ENCODE data around the gene CIZ1. TPM values are rescaled to one million over a fixed set of nuclear protein-coding genes. Genes with fewer than 3 reads are reported as not detected.
"Not testable (repeated sequence)": the region's sequence is repeated elsewhere in the genome, so short reads cannot be mapped to it uniquely, and the experiment has no call there.

The CIZ1 gene
- total and polyA plus RNA-seq, 3 donors from 2014 or later, result 114 to 159 (median 115) TPM

GRCh38 chr9:128231638-128232527 is 40.5 kb upstream of the CIZ1 start:
- Histone ChIP-seq H3K4me3 (no peak overlapping the region), H3K27ac (no peak overlapping the region), H3K36me3 (ENCODE audit: low read depth, missing control alignments) (no peaks in the 10 kb centered on the region), H3K9me3 (no peaks in the 10 kb centered on the region), H3K27me3 (no peaks in the 10 kb centered on the region), H3K4me1 (no peaks in the 10 kb centered on the region)
- TF ChIP-seq POLR2A (IDR thresholded peaks at IDR 0.05) (no peak), CTCF (IDR thresholded peaks at IDR 0.05) (no peak)
- 64 to 71% methylated on average over 14 to 16 of the region's 16 CpGs for WGBS, 2 donors
- DNase-seq, result no peak
- intact Hi-C loops (cut with DNase I; ENCODE audit: low total_unique reads), result no loop called here

GRCh38 chr9:128230897-128231296 is 39.5 kb upstream of the CIZ1 start:
- 80 to 82% methylated on average over 7 of the region's 7 CpGs for WGBS, 2 donors
- H3K4me3 ChIP-seq; H3K9me3 ChIP-seq; H3K4me1 ChIP-seq; H3K27me3 ChIP-seq; intact Hi-C loops (cut with DNase I; ENCODE audit: low total_unique reads); H3K27ac ChIP-seq; H3K36me3 ChIP-seq (ENCODE audit: low read depth, missing control alignments); DNase-seq: not testable (repeated sequence)

GRCh38 chr9:128226412-128226801 is 35.0 kb upstream of the CIZ1 start:
- no peak for DNase-seq
- no peaks in the 10 kb centered on the region for H3K9me3 ChIP-seq
- no peaks in the 10 kb centered on the region for H3K4me1 ChIP-seq
- intact Hi-C loops (cut with DNase I; ENCODE audit: low total_unique reads), result no loop called here
- TF ChIP-seq CTCF (IDR thresholded peaks at IDR 0.05), result no peak
- no peak for TF ChIP-seq POLR2A (IDR thresholded peaks at IDR 0.05)
- H3K27me3 ChIP-seq, result no peaks in the 10 kb centered on the region
- 87 to 91% methylated on average over 5 of the region's 5 CpGs for WGBS, 2 donors
- no peak overlapping the region for H3K27ac ChIP-seq
- no peak overlapping the region for H3K4me3 ChIP-seq
- no peaks in the 10 kb centered on the region for H3K36me3 ChIP-seq (ENCODE audit: low read depth, missing control alignments)

GRCh38 chr9:128225770-128226411 is 34.5 kb upstream of the CIZ1 start:
- no peak overlapping the region for H3K27ac ChIP-seq
- no peaks in the 10 kb centered on the region for H3K27me3 ChIP-seq
- intact Hi-C loops (cut with DNase I; ENCODE audit: low total_unique reads), result no loop called here
- H3K9me3 ChIP-seq, result no peaks in the 10 kb centered on the region
- no peak overlapping the region for H3K4me3 ChIP-seq
- TF ChIP-seq CTCF (IDR thresholded peaks at IDR 0.05), result no peak
- no peak for TF ChIP-seq POLR2A (IDR thresholded peaks at IDR 0.05)
- H3K4me1 ChIP-seq, result no peaks in the 10 kb centered on the region
- no peaks in the 10 kb centered on the region for H3K36me3 ChIP-seq (ENCODE audit: low read depth, missing control alignments)
- 80 to 81% methylated on average over 15 to 19 of the region's 19 CpGs for WGBS, 2 donors
- DNase-seq, result no peak

- no peaks in the 10 kb centered on the region for H3K36me3 ChIP-seq (ENCODE audit: low read depth, missing control alignments)
- H3K9me3 ChIP-seq, result no peaks in the 10 kb centered on the region
- 91 to 93% methylated on average over 7 of the region's 7 CpGs for WGBS, 2 donors
- H3K4me1 ChIP-seq, result no peaks in the 10 kb centered on the region
- no peaks in the 10 kb centered on the region for H3K27me3 ChIP-seq
- TF ChIP-seq CTCF (IDR thresholded peaks at IDR 0.05) (no peak), POLR2A (IDR thresholded peaks at IDR 0.05) (no peak)
- DNase-seq, result no peak
- no peak overlapping the region for H3K4me3 ChIP-seq
- intact Hi-C loops (cut with DNase I; ENCODE audit: low total_unique reads), result no loop called here
- no peak overlapping the region for H3K27ac ChIP-seq
Observed at GRCh38 chr9:128224877-128225276, 33.5 kb upstream of the CIZ1 start.
